Activated CD8-positive, alpha-beta memory T cell treated with anti-CD3 and anti-CD28 coated beads, Interleukin-2, amount 50 U/mL, for 48 hours (primary cell): ENCODE data around the gene IQGAP2.
"Not testable (repeated sequence)": the region's sequence is repeated elsewhere in the genome, so short reads cannot be mapped to it uniquely, and the experiment has no call there.

ENCODE experiments used
- DNase-seq: peaks from one replicate; pipeline ENCODE4 v3.0.0-alpha.2; 2020

The IQGAP2 gene

GRCh38 chr5:76728965-76729364 lies 325.9 kb downstream of the IQGAP2 start:
- DNase-seq, result no peak

GRCh38 chr5:76729373-76730290 lies 326.5 kb downstream of the IQGAP2 start:
- no peak for DNase-seq

- no peak for DNase-seq
These were observed 329.4 kb downstream of the IQGAP2 start for GRCh38 chr5:76732405-76733048.

GRCh38 chr5:76733049-76733417 lies 329.9 kb downstream of the IQGAP2 start:
- no peak for DNase-seq

GRCh38 chr5:76735762-76736545 lies 332.9 kb downstream of the IQGAP2 start:
- no peak for DNase-seq

GRCh38 chr5:76736679-76737556 lies 333.8 kb downstream of the IQGAP2 start:
- DNase-seq, result no peak

GRCh38 chr5:76737846-76738245 lies 334.8 kb downstream of the IQGAP2 start:
- DNase-seq, result no peak

GRCh38 chr5:76741506-76741905 lies 338.4 kb downstream of the IQGAP2 start:
- not testable (repeated sequence) for DNase-seq

GRCh38 chr5:76742583-76742982 lies 339.5 kb downstream of the IQGAP2 start:
- no peak for DNase-seq

- DNase-seq, result no peak
These were observed 341.5 kb downstream of the IQGAP2 start for GRCh38 chr5:76744632-76745031.

GRCh38 chr5:76745670-76746069 lies 342.6 kb downstream of the IQGAP2 start:
- DNase-seq, result no peak

GRCh38 chr5:76746677-76747076 lies 343.6 kb downstream of the IQGAP2 start:
- no peak for DNase-seq

- DNase-seq, result no peak
These were observed 344.6 kb downstream of the IQGAP2 start for GRCh38 chr5:76747706-76748105.

GRCh38 chr5:76751291-76751690 lies 348.2 kb downstream of the IQGAP2 start:
- no peak for DNase-seq

GRCh38 chr5:76754668-76755078 lies 351.6 kb downstream of the IQGAP2 start:
- no peak for DNase-seq

GRCh38 chr5:76755779-76756637 lies 352.9 kb downstream of the IQGAP2 start:
- no peak for DNase-seq

GRCh38 chr5:76757049-76757448 lies 354.0 kb downstream of the IQGAP2 start:
- DNase-seq, result no peak
